ENCODE data around the gene SLIT1.
A peak's percentile ranks its signal among the peaks of the same experiment; 100 is the strongest.

SLIT1 gene

GRCh38 chr10:96995851-96996250, 189.9 kb downstream of the SLIT1 start:
- no peak overlapping the region for H3K4me3 ChIP-seq (ENCODE audit: low read depth, low read length)
- in situ Hi-C loops (cut with HindIII; ENCODE audit: low sequenced_read_pairs): no loop called here
- no peak for TF ChIP-seq CTCF (IDR thresholded peaks at IDR 0.05; ENCODE audit: low read depth, low read length, missing control alignments)
- peak; percentile 13 for DNase-seq (ENCODE audit: low read depth)

- no peak overlapping the region for H3K4me3 ChIP-seq (ENCODE audit: low read depth, low read length)
- TF ChIP-seq CTCF (IDR thresholded peaks at IDR 0.05; ENCODE audit: low read depth, low read length, missing control alignments): no peak
- DNase-seq (ENCODE audit: low read depth): no peak
- in situ Hi-C loops (cut with HindIII; ENCODE audit: low sequenced_read_pairs): no loop called here
Observed at GRCh38 chr10:96992721-96993120, 193.0 kb downstream of the SLIT1 start.

GRCh38 chr10:96991313-96991841, 194.4 kb downstream of the SLIT1 start:
- no peak for TF ChIP-seq CTCF (IDR thresholded peaks at IDR 0.05; ENCODE audit: low read depth, low read length, missing control alignments)
- in situ Hi-C loops (cut with HindIII; ENCODE audit: low sequenced_read_pairs): no loop called here
- no peak overlapping the region for H3K4me3 ChIP-seq (ENCODE audit: low read depth, low read length)
- DNase-seq (ENCODE audit: low read depth): peak; percentile 45

- DNase-seq (ENCODE audit: low read depth): no peak
- in situ Hi-C loops (cut with HindIII; ENCODE audit: low sequenced_read_pairs): no loop called here
- no peak for TF ChIP-seq CTCF (IDR thresholded peaks at IDR 0.05; ENCODE audit: low read depth, low read length, missing control alignments)
- no peak overlapping the region for H3K4me3 ChIP-seq (ENCODE audit: low read depth, low read length)
Observed at GRCh38 chr10:96988426-96988825, 197.3 kb downstream of the SLIT1 start.

- no peak for TF ChIP-seq CTCF (IDR thresholded peaks at IDR 0.05; ENCODE audit: low read depth, low read length, missing control alignments)
- H3K4me3 ChIP-seq (ENCODE audit: low read depth, low read length): no peak overlapping the region
- in situ Hi-C loops (cut with HindIII; ENCODE audit: low sequenced_read_pairs): no loop called here
- DNase-seq (ENCODE audit: low read depth): no peak
Observed at GRCh38 chr10:96987842-96988175, 197.9 kb downstream of the SLIT1 start.

- DNase-seq (ENCODE audit: low read depth): no peak
- no peak overlapping the region for H3K4me3 ChIP-seq (ENCODE audit: low read depth, low read length)
- in situ Hi-C loops (cut with HindIII; ENCODE audit: low sequenced_read_pairs): no loop called here
- no peak for TF ChIP-seq CTCF (IDR thresholded peaks at IDR 0.05; ENCODE audit: low read depth, low read length, missing control alignments)
Observed at GRCh38 chr10:96987141-96987841, 198.5 kb downstream of the SLIT1 start.
